GM23338 (cell line): Measurements from ENCODE around the gene SRD5A3. TPM values are rescaled to one million over a fixed set of nuclear protein-coding genes. Genes with fewer than 3 reads are reported as not detected.

ENCODE experiments used
- ATAC-seq: fragments of 200-7000 bp; cut with Tn5 transposase; 3 replicates; pipeline ENCODE4 v1.9.1; 2020
- DNase-seq: peaks from one replicate; pipeline ENCODE4 v3.0.0-alpha.2; 2015; ENCODE audit warnings: low spot score
- H2AFZ ChIP-seq: fragments of 200-600 bp; sonication (generic); 2 replicates; pipeline ENCODE4 v1.8.0; 2016; ENCODE audit warnings: antibody characterized with exemption, mild to moderate bottlenecking, moderate library complexity
- H3F3A ChIP-seq: fragments of 200-600 bp; sonication (generic); replicated peaks from 2 replicates; pipeline ENCODE4 v1.8.0; 2017; ENCODE audit warnings: antibody characterized with exemption, mixed run types, low read depth
- H3K27ac ChIP-seq: fragments of 200-600 bp; sonication (generic); 2 replicates; pipeline ENCODE4 v1.6.1; 2016; ENCODE audit warnings: low read depth
- H3K27me3 ChIP-seq: fragments of 200-600 bp; sonication (generic); 2 replicates; pipeline ENCODE4 v1.8.0; 2016; ENCODE audit warnings: mild to moderate bottlenecking, mixed run types, moderate library complexity; ENCODE audit not compliant: insufficient read depth
- H3K36me3 ChIP-seq: fragments of 200-600 bp; sonication (generic); 2 replicates; pipeline ENCODE4 v1.8.0; 2016; ENCODE audit warnings: mild to moderate bottlenecking; ENCODE audit not compliant: insufficient read depth
- H3K4me1 ChIP-seq: fragments of 200-600 bp; sonication (generic); 2 replicates; pipeline ENCODE4 v1.8.0; 2016; ENCODE audit warnings: mild to moderate bottlenecking, moderate library complexity; ENCODE audit not compliant: insufficient read depth
- H3K4me2 ChIP-seq: fragments of 200-600 bp; sonication (generic); 2 replicates; pipeline ENCODE4 v1.7.1; 2017; ENCODE audit warnings: mixed run types
- H3K4me3 ChIP-seq: fragments of 200-600 bp; sonication (generic); 2 replicates; pipeline ENCODE4 v1.6.1; 2016; ENCODE audit warnings: mixed run types
- H3K79me2 ChIP-seq: fragments of 200-600 bp; sonication (generic); replicated peaks from 2 replicates; pipeline ENCODE4 v1.8.0; 2017; ENCODE audit warnings: mild to moderate bottlenecking; ENCODE audit not compliant: insufficient read depth
- H3K9me2 ChIP-seq: fragments of 200-600 bp; sonication (generic); 2 replicates; pipeline ENCODE4 v1.8.0; 2017; ENCODE audit not compliant: insufficient read depth
- H4K20me1 ChIP-seq: fragments of 200-600 bp; sonication (generic); replicated peaks from 2 replicates; pipeline ENCODE4 v1.8.0; 2017; ENCODE audit warnings: mild to moderate bottlenecking; ENCODE audit not compliant: insufficient read depth
- H3K27ac Mint-ChIP-seq: 2 replicates; pipeline ENCODE4 v1.8.0; 2020; ENCODE audit warnings: inconsistent platforms, mild to moderate bottlenecking, moderate library complexity, mixed read lengths
- H3K27me3 Mint-ChIP-seq: 3 replicates; pipeline ENCODE4 v1.8.0; 2022; ENCODE audit warnings: low read depth, mild to moderate bottlenecking, moderate library complexity, mixed read lengths, inconsistent platforms; ENCODE audit not compliant: insufficient read depth, poor library complexity
- H3K36me3 Mint-ChIP-seq: 3 replicates; pipeline ENCODE4 v1.8.0; 2021; ENCODE audit warnings: low read depth, mild to moderate bottlenecking, inconsistent platforms, moderate library complexity, mixed read lengths
- H3K4me1 Mint-ChIP-seq: 3 replicates; pipeline ENCODE4 v1.8.0; 2020; ENCODE audit warnings: mild to moderate bottlenecking, inconsistent platforms, mixed read lengths
- H3K4me3 Mint-ChIP-seq: 3 replicates; pipeline ENCODE4 v1.8.0; 2021; ENCODE audit warnings: moderate library complexity, mild to moderate bottlenecking, inconsistent platforms, mixed read lengths
- H3K9me3 Mint-ChIP-seq: 3 replicates; pipeline ENCODE4 v1.8.0; 2020; ENCODE audit warnings: moderate library complexity, mild to moderate bottlenecking, inconsistent platforms, mixed read lengths
- EZH2 ChIP-seq: fragments of 200-600 bp; sonication (generic); IDR thresholded peaks from one replicate; pipeline ENCODE4 v1.8.0; 2017; ENCODE audit warnings: antibody characterized with exemption, mild to moderate bottlenecking, low read depth; ENCODE audit not compliant: unreplicated experiment
- JUNB ChIP-seq: IDR thresholded peaks from one replicate; pipeline ENCODE4 v1.6.1; 2016; ENCODE audit warnings: antibody characterized with exemption; ENCODE audit not compliant: unreplicated experiment
- NANOG ChIP-seq: IDR thresholded peaks from 2 replicates; pipeline ENCODE4 v1.6.1; 2016; ENCODE audit warnings: antibody characterized with exemption, borderline replicate concordance
- POLR2AphosphoS5 ChIP-seq: IDR thresholded peaks from 2 replicates; pipeline ENCODE4 v1.6.1; 2016; ENCODE audit warnings: antibody characterized with exemption, low read depth
- ZNF331 ChIP-seq: fragments of 250-450 bp; sonication (Bioruptor Pico); IDR thresholded peaks from 2 replicates; pipeline ENCODE4 v1.5.0; 2020; ENCODE audit warnings: low read depth, mild to moderate bottlenecking, moderate library complexity
- polyA plus RNA-seq: library from polyadenylated mRNA; unstranded; fragments of >200 nt; fragmentation: Nextera tagmentation; extraction: Ambion mirVana; gene quantifications from 2 replicates; pipeline ENCODE4 v1.2.1, GENCODE V29; 2016
- total RNA-seq: library from RNA; depleted of rRNA; stranded (reverse); fragments of >200 nt; shearing (Covaris generic); gene quantifications from 2 replicates; pipeline ENCODE4 v1.2.3, GENCODE V29; 2014
- TF ChIP-seq, protein P1 (sequence below): IDR thresholded peaks from one replicate; pipeline ENCODE4 v1.6.1; 2018; ENCODE audit warnings: antibody characterized with exemption; ENCODE audit not compliant: unreplicated experiment
- TF ChIP-seq, protein P2 (sequence below): IDR thresholded peaks from 2 replicates; pipeline ENCODE4 v1.6.1; 2016; ENCODE audit warnings: antibody characterized with exemption
- TF ChIP-seq, protein P3 (sequence below), 2 experiments: fragments of 200-600 bp in 1 of 2; sonication (generic) in 1 of 2; conservative IDR thresholded peaks; 2 replicates each; pipeline versions ENCODE4 v1.5.1 to v1.6.1; 2016 to 2017; ENCODE audit warnings: antibody characterized with exemption in 2 of 2, low read depth in 2 of 2, mild to moderate bottlenecking in 2 of 2, moderate library complexity in 1 of 2

Gene SRD5A3
- total and polyA plus RNA-seq, 2 experiments from 2014 or later = 23.0 to 49.9 TPM

DNA sequence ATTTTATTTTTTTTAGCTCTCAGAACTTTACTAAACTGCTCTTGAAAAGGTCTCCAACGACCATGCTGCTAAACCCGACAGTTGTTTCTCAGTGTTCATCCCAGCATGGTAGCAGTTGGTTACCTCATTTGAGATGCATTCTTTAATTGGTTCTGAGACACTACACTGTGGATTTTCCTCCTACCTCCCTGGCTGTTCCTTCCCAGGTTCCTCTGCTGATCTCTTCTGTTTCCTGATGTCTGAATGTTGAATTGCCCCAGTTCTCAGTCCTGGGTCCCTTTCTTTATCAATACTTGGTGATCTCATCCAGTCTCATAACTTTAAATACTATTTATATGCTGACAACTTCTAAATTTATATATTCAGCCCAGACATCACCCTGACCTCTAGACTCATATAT lies 30.7 kb downstream of the SRD5A3 start (continued):
- TF ChIP-seq, protein P1, sequence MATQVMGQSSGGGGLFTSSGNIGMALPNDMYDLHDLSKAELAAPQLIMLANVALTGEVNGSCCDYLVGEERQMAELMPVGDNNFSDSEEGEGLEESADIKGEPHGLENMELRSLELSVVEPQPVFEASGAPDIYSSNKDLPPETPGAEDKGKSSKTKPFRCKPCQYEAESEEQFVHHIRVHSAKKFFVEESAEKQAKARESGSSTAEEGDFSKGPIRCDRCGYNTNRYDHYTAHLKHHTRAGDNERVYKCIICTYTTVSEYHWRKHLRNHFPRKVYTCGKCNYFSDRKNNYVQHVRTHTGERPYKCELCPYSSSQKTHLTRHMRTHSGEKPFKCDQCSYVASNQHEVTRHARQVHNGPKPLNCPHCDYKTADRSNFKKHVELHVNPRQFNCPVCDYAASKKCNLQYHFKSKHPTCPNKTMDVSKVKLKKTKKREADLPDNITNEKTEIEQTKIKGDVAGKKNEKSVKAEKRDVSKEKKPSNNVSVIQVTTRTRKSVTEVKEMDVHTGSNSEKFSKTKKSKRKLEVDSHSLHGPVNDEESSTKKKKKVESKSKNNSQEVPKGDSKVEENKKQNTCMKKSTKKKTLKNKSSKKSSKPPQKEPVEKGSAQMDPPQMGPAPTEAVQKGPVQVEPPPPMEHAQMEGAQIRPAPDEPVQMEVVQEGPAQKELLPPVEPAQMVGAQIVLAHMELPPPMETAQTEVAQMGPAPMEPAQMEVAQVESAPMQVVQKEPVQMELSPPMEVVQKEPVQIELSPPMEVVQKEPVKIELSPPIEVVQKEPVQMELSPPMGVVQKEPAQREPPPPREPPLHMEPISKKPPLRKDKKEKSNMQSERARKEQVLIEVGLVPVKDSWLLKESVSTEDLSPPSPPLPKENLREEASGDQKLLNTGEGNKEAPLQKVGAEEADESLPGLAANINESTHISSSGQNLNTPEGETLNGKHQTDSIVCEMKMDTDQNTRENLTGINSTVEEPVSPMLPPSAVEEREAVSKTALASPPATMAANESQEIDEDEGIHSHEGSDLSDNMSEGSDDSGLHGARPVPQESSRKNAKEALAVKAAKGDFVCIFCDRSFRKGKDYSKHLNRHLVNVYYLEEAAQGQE = no peak
- TF ChIP-seq, protein P2, sequence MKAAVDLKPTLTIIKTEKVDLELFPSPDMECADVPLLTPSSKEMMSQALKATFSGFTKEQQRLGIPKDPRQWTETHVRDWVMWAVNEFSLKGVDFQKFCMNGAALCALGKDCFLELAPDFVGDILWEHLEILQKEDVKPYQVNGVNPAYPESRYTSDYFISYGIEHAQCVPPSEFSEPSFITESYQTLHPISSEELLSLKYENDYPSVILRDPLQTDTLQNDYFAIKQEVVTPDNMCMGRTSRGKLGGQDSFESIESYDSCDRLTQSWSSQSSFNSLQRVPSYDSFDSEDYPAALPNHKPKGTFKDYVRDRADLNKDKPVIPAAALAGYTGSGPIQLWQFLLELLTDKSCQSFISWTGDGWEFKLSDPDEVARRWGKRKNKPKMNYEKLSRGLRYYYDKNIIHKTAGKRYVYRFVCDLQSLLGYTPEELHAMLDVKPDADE = no peak
- TF ChIP-seq EZH2 (no peak), JUNB (no peak), POLR2AphosphoS5 (no peak)

DNA sequence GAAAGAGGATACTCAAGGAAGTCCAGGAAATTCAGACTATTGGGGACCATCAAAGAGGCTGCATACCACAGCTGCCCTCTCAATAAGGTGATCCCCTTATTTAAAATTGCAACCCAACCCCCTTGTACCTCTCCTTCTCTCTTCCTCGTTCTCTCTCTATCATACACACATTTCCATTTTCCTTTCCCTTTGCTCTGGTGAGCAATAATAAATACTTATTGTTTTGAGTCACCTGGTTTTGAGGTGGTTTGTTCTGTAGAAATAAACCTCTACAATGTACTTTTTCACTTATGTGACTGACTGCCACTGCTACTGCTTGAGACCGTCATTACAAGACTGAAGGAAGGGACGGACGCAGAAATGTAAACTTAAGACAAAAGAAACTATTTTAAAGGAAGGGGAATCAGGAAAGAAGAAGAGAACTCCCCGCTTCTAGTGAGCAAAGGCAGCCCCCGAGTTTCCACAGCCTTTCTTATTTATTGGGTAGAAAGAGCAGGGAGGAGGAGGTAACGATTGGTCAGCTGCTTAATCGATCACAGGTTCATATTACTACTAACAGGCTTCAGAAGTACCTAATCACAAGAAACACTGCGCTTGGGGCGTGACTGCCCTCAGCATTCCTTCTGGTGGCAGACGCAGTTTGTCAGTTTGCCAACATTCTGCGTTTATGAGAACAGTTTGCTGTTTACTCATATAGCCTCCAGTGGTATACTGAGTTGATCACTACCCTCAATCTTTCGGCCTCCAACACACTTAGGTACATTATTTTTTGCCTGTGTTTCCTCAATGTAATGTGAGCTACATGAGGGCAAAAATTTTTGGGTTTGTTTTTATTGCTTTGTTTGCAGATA lies 32.8 kb downstream of the SRD5A3 start:
- Histone ChIP-seq H3K4me2 (no peak overlapping the region), H3K79me2 (no peaks in the 10 kb centered on the region), H3K27me3 (no peaks in the 10 kb centered on the region), H3K4me1 (no peaks in the 10 kb centered on the region), H3K9me2 (no peaks in the 10 kb centered on the region), H3K27ac (no peak overlapping the region), H3K36me3 (no peaks in the 10 kb centered on the region), H4K20me1 (no peaks in the 10 kb centered on the region), H3K4me3 (no peak overlapping the region), H2AFZ (no peak overlapping the region), H3F3A (no peaks in the 10 kb centered on the region)
- DNase-seq (no peak), ATAC-seq (no peak)
- H3K4me3 Mint-ChIP-seq = no peak overlapping the region
- no peaks in the 10 kb centered on the region for H3K36me3 Mint-ChIP-seq
- no peaks in the 10 kb centered on the region for H3K9me3 Mint-ChIP-seq
- no peak overlapping the region for H3K27ac Mint-ChIP-seq
- H3K4me1 Mint-ChIP-seq = peaks cover 3% of the 10 kb centered on the region; the same call in 2 of the 3 replicates
- H3K27me3 Mint-ChIP-seq = peaks cover 1% of the 10 kb centered on the region
- TF ChIP-seq JUNB = no peak
- TF ChIP-seq, protein P3, sequence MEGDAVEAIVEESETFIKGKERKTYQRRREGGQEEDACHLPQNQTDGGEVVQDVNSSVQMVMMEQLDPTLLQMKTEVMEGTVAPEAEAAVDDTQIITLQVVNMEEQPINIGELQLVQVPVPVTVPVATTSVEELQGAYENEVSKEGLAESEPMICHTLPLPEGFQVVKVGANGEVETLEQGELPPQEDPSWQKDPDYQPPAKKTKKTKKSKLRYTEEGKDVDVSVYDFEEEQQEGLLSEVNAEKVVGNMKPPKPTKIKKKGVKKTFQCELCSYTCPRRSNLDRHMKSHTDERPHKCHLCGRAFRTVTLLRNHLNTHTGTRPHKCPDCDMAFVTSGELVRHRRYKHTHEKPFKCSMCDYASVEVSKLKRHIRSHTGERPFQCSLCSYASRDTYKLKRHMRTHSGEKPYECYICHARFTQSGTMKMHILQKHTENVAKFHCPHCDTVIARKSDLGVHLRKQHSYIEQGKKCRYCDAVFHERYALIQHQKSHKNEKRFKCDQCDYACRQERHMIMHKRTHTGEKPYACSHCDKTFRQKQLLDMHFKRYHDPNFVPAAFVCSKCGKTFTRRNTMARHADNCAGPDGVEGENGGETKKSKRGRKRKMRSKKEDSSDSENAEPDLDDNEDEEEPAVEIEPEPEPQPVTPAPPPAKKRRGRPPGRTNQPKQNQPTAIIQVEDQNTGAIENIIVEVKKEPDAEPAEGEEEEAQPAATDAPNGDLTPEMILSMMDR (conservative IDR thresholded peaks at IDR 0.05; ENCODE audit: low read depth in 2 of 2) = no peak
- TF ChIP-seq, protein P2 = no peak
- no peak for TF ChIP-seq NANOG
- TF ChIP-seq, protein P1 = no peak
- no peak for TF ChIP-seq ZNF331 (CRISPR knock-in tag)
- TF ChIP-seq POLR2AphosphoS5 = no peak
- no peak for TF ChIP-seq EZH2
